NCI-H69 (cell line): ENCODE data around the gene FBXL7.

Source experiments
- DNase-seq: peaks from one replicate; lab custom pipeline; 2025; lab: John Stamatoyannopoulos, UW

The FBXL7 gene

GRCh38 chr5:15545082-15545481, 45.1 kb downstream of the FBXL7 start:
- DNase-seq, result no peak

- no peak for DNase-seq
These were observed 47.4 kb downstream of the FBXL7 start for GRCh38 chr5:15547261-15547839.

- no peak for DNase-seq
These were observed 50.0 kb downstream of the FBXL7 start for GRCh38 chr5:15549961-15550360.

GRCh38 chr5:15550502-15551112, 50.6 kb downstream of the FBXL7 start:
- no peak for DNase-seq

- no peak for DNase-seq
These were observed 51.1 kb downstream of the FBXL7 start for GRCh38 chr5:15551113-15551504.

- no peak for DNase-seq
These were observed 54.6 kb downstream of the FBXL7 start for GRCh38 chr5:15554542-15554941.

GRCh38 chr5:15555176-15555575, 55.2 kb downstream of the FBXL7 start:
- no peak for DNase-seq

GRCh38 chr5:15558240-15558639, 58.3 kb downstream of the FBXL7 start:
- no peak for DNase-seq

GRCh38 chr5:15558681-15559080, 58.7 kb downstream of the FBXL7 start:
- DNase-seq, result no peak

GRCh38 chr5:15560421-15560820, 60.4 kb downstream of the FBXL7 start:
- DNase-seq, result no peak

GRCh38 chr5:15564523-15564922, 64.5 kb downstream of the FBXL7 start:
- no peak for DNase-seq

- DNase-seq, result no peak
These were observed 65.0 kb downstream of the FBXL7 start for GRCh38 chr5:15564957-15565356.

GRCh38 chr5:15566306-15566705, 66.3 kb downstream of the FBXL7 start:
- DNase-seq, result no peak

- DNase-seq, result no peak
These were observed 66.8 kb downstream of the FBXL7 start for GRCh38 chr5:15566789-15567188.

GRCh38 chr5:15570491-15570890, 70.5 kb downstream of the FBXL7 start:
- DNase-seq, result no peak

GRCh38 chr5:15571081-15571480, 71.1 kb downstream of the FBXL7 start:
- no peak for DNase-seq

GRCh38 chr5:15571618-15572017, 71.6 kb downstream of the FBXL7 start:
- no peak for DNase-seq

GRCh38 chr5:15573590-15573989, 73.6 kb downstream of the FBXL7 start:
- DNase-seq, result no peak

- DNase-seq, result no peak
These were observed 74.1 kb downstream of the FBXL7 start for GRCh38 chr5:15574128-15574527.

GRCh38 chr5:15574806-15575325, 74.9 kb downstream of the FBXL7 start:
- no peak for DNase-seq

- DNase-seq, result no peak
These were observed 75.7 kb downstream of the FBXL7 start for GRCh38 chr5:15575666-15576065.

GRCh38 chr5:15577132-15577531, 77.2 kb downstream of the FBXL7 start:
- DNase-seq, result no peak

- DNase-seq, result no peak
These were observed 77.9 kb downstream of the FBXL7 start for GRCh38 chr5:15577831-15578230.
